ENCODE data around the gene RABGAP1L. TPM values are rescaled to one million over a fixed set of nuclear protein-coding genes. Genes with fewer than 3 reads are reported as not detected.

Gene RABGAP1L
- total and polyA plus RNA-seq, 2 of the 8 experiments (the other 6 are each of a cell fraction or from before 2014, with no cell fraction given): 33.3 to 156 TPM

DNA sequence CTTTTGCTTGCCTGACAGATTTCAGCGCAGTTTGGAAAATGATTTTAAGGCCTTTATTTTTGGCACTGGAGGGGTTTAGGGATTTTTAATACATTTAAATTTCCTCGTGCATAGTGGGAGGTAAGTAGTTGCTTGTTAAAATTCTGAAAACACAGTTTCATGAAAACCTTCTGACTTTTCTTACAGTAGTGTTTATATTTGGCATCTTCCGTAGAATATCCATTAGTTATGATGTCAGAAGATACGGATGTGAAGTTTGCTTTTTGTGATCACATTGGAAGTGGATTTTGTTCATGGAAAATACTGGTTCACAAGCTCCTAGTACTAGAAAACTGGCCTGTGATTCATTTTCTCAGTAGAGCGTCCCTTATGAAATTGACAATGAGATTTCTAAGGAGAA, 1.3 kb downstream of the RABGAP1L start:
- H4K20me1 ChIP-seq (replicated peaks in 1 of 2; ENCODE audit: control insufficient read depth in 1 of 2, insufficient read depth in 2 of 2, low read length in 2 of 2): no peaks in the 10 kb centered on the region
- CTCF ChIA-PET (ENCODE audit: partially characterized antibody): interaction anchor here (0.6 to 0.9 kb wide), 2 partner anchors 58 to 366 kb away, joined by 3 to 6 read pairs; no protein-coding TSS in a partner anchor

More for the DNA sequence above, 1.3 kb downstream of the RABGAP1L start:
- H4K91ac ChIP-seq (replicated peaks; ENCODE audit: insufficient read length, low read length): no peak overlapping the region
- H3K27ac ChIP-seq (ENCODE audit: low read depth, low read length): no peak overlapping the region
- FAIRE-seq (no peak), DNase-seq (ENCODE audit: low read depth in 1 of 2, low spot score in 2 of 2) (no peak)
- no peaks in the 10 kb centered on the region for H3K79me1 ChIP-seq (ENCODE audit: low read depth, low read length)
- H3K23ac ChIP-seq (ENCODE audit: insufficient read length): no peak overlapping the region
- H2BK12ac ChIP-seq (ENCODE audit: low read depth, low read length): no peak overlapping the region
- no peak overlapping the region for H3K14ac ChIP-seq (ENCODE audit: insufficient read length)
- POLR2A ChIA-PET (ENCODE audit: partially characterized antibody): interaction anchor here (0.6 to 1.8 kb wide), 4 partner anchors 9 to 294 kb away, joined by 3 to 6 read pairs (median 4); partner anchors contain the start of gene ZBTB37
- peaks cover 0 to 16% of the 10 kb centered on the region in 2 experiments; a peak in 1 of 4 replicates for H3K79me2 ChIP-seq (ENCODE audit: control insufficient read depth in 1 of 2, insufficient read depth in 2 of 2, low read length in 2 of 2)
- 0 out of 2 replicates have a peak overlapping the region, but pooled peaks have one; percentile 67 for H2AFZ ChIP-seq (ENCODE audit: low read length)
- no peak overlapping the region for H2BK5ac ChIP-seq (ENCODE audit: low read depth, low read length)
- H2AK5ac ChIP-seq (ENCODE audit: low read depth, low read length): no peak overlapping the region
- H3K36me3 ChIP-seq (ENCODE audit: control insufficient read depth in 2 of 4, insufficient read depth in 4 of 4, low read length in 3 of 4): no peaks in the 10 kb centered on the region
- H3K56ac ChIP-seq (replicated peaks; ENCODE audit: insufficient read length, low read depth, low read length): no peak overlapping the region
- H3K4me2 ChIP-seq (ENCODE audit: insufficient read depth in 1 of 2, low read depth in 2 of 2, low read length in 2 of 2): peak overlapping the region; percentile 89 to 98
- no peak overlapping the region for H2BK120ac ChIP-seq (replicated peaks; ENCODE audit: low read depth, low read length)
- H3K18ac ChIP-seq (ENCODE audit: extremely low read depth, low read length): no peak overlapping the region
- H3K23me2 ChIP-seq (ENCODE audit: low read depth, low read length): peaks cover 9% of the 10 kb centered on the region; the same call in 1 of the 2 replicates
- H3K27me3 ChIP-seq (replicated peaks in 1 of 4; ENCODE audit: control insufficient read depth in 3 of 4, extremely low read depth in 1 of 4, insufficient read depth in 3 of 4, low read length in 3 of 4): no peaks in the 10 kb centered on the region
- H2BK15ac ChIP-seq (ENCODE audit: low read length): no peak overlapping the region
- TF ChIP-seq TEAD4 (IDR thresholded peaks at IDR 0.05; ENCODE audit: low read depth, low read length) (no peak), CBX8 (IDR thresholded peaks at IDR 0.05; ENCODE audit: borderline replicate concordance, low read depth, low read length) (no peak), ASH2L (IDR thresholded peaks at IDR 0.05; ENCODE audit: low read length) (no peak), HDAC2 (IDR thresholded peaks at IDR 0.05; ENCODE audit: borderline replicate concordance in 1 of 2, low read depth in 2 of 2, low read length in 2 of 2) (no peak), RXRA (IDR thresholded peaks at IDR 0.05; ENCODE audit: insufficient read depth, low read depth, low read length) (no peak), CTBP2 (IDR thresholded peaks at IDR 0.05; ENCODE audit: borderline replicate concordance, insufficient read depth, insufficient read length, low read length) (no peak), CEBPB (IDR thresholded peaks at IDR 0.05; ENCODE audit: low read depth, low read length) (no peak), TBP (IDR thresholded peaks at IDR 0.05; ENCODE audit: low read depth, low read length) (no peak), NANOG (IDR thresholded peaks at IDR 0.05; ENCODE audit: insufficient read depth, low read depth, low read length, poor library complexity, severe bottlenecking) (no peak)
- no peak overlapping the region for H3K4ac ChIP-seq (replicated peaks; ENCODE audit: insufficient read length, low read depth, low read length)
- H4K8ac ChIP-seq (ENCODE audit: extremely low read depth, insufficient read depth, low read length): no peak overlapping the region
- H3K9ac ChIP-seq (replicated peaks in 1 of 4; ENCODE audit: extremely low read depth in 1 of 4, low read depth in 3 of 4, low read length in 3 of 4): peak overlapping the region in 1 of 4 experiments; percentile 83; a peak in 3 of 7 replicates
- no peak overlapping the region for H2BK20ac ChIP-seq (ENCODE audit: low read length)
- H3K4me3 ChIP-seq (ENCODE audit: extremely low read depth in 1 of 4, insufficient read depth in 2 of 4, low read depth in 3 of 4, low read length in 4 of 4): peak overlapping the region; percentile 78 to 94 (median 86); a peak in 7 of 8 replicates
- peaks cover 0 to 5% (median 4%) of the 10 kb centered on the region in 4 experiments; a peak in 4 of 7 replicates for H3K4me1 ChIP-seq (replicated peaks in 1 of 4; ENCODE audit: control insufficient read depth in 3 of 4, insufficient read depth in 4 of 4, low read length in 3 of 4)
- 82% methylated on average over 5 of the region's 5 CpGs; no CpG with 5 or more reads in 1 of the 2 experiments for WGBS, 2 experiments (ENCODE audit: extremely low coverage in 1 of 2, insufficient coverage in 1 of 2, insufficient read length in 1 of 2, insufficient replicate concordance in 2 of 2, low coverage in 1 of 2, low lambda C conversion rate in 2 of 2, missing lambda C conversion rate in 1 of 2)
- no peaks in the 10 kb centered on the region for H3K9me3 ChIP-seq (ENCODE audit: insufficient read depth in 2 of 2, low read depth in 1 of 2, low read length in 1 of 2)
- no peak overlapping the region for H4K5ac ChIP-seq (ENCODE audit: insufficient read length, low read depth, low read length)

Measured in H1 (cell line).